ENCODE data around the gene PGBD5.

Gene PGBD5

GRCh38 chr1:230347896-230348295, 78.2 kb downstream of the PGBD5 start:
- no peak for DNase-seq (ENCODE audit: low read depth)

GRCh38 chr1:230345139-230345885, 80.8 kb downstream of the PGBD5 start:
- no peak for DNase-seq (ENCODE audit: low read depth)

- no peak for DNase-seq (ENCODE audit: low read depth)
Measured at GRCh38 chr1:230342699-230343098, 83.4 kb downstream of the PGBD5 start.

- no peak for DNase-seq (ENCODE audit: low read depth)
Measured at GRCh38 chr1:230342019-230342418, 84.1 kb downstream of the PGBD5 start.

GRCh38 chr1:230341162-230341546, 85.0 kb downstream of the PGBD5 start:
- DNase-seq (ENCODE audit: low read depth) = no peak

GRCh38 chr1:230340526-230341161, 85.5 kb downstream of the PGBD5 start:
- DNase-seq (ENCODE audit: low read depth) = no peak

GRCh38 chr1:230339033-230339432, 87.1 kb downstream of the PGBD5 start:
- DNase-seq (ENCODE audit: low read depth) = no peak

GRCh38 chr1:230337266-230337665, 88.9 kb downstream of the PGBD5 start:
- DNase-seq (ENCODE audit: low read depth) = no peak

- DNase-seq (ENCODE audit: low read depth) = no peak
Measured at GRCh38 chr1:230335861-230336522, 90.1 kb downstream of the PGBD5 start.

GRCh38 chr1:230334447-230334837, 91.7 kb downstream of the PGBD5 start:
- DNase-seq (ENCODE audit: low read depth) = no peak

- DNase-seq (ENCODE audit: low read depth) = no peak
Measured at GRCh38 chr1:230333590-230334446, 92.3 kb downstream of the PGBD5 start.

GRCh38 chr1:230332575-230333066, 93.5 kb downstream of the PGBD5 start:
- DNase-seq (ENCODE audit: low read depth) = no peak

GRCh38 chr1:230332061-230332460, 94.1 kb downstream of the PGBD5 start:
- DNase-seq (ENCODE audit: low read depth) = no peak

- no peak for DNase-seq (ENCODE audit: low read depth)
Measured at GRCh38 chr1:230330157-230330556, 96.0 kb downstream of the PGBD5 start.

GRCh38 chr1:230328342-230329015, 97.7 kb downstream of the PGBD5 start:
- no peak for DNase-seq (ENCODE audit: low read depth)

GRCh38 chr1:230327892-230328284, 98.2 kb downstream of the PGBD5 start:
- no peak for DNase-seq (ENCODE audit: low read depth)

GRCh38 chr1:230326971-230327891, 98.9 kb downstream of the PGBD5 start:
- DNase-seq (ENCODE audit: low read depth) = no peak

GRCh38 chr1:230323686-230324085, 102.4 kb downstream of the PGBD5 start:
- no peak for DNase-seq (ENCODE audit: low read depth)

- DNase-seq (ENCODE audit: low read depth) = no peak
Measured at GRCh38 chr1:230322967-230323547, 103.1 kb downstream of the PGBD5 start.

GRCh38 chr1:230322421-230322756, 103.7 kb downstream of the PGBD5 start:
- DNase-seq (ENCODE audit: low read depth) = no peak
